SH-SY5Y (cell line): ENCODE data around the gene TMEM169.

Experiments
- GATA2 ChIP-seq: IDR thresholded peaks from 2 replicates; pipeline ENCODE4 v1.6.1; 2011; ENCODE audit warnings: mild to moderate bottlenecking, low read depth, low read length
- GATA3 ChIP-seq: IDR thresholded peaks from 2 replicates; pipeline ENCODE4 v1.6.1; 2011; ENCODE audit warnings: low read depth, mild to moderate bottlenecking, low read length, moderate library complexity

DNA sequence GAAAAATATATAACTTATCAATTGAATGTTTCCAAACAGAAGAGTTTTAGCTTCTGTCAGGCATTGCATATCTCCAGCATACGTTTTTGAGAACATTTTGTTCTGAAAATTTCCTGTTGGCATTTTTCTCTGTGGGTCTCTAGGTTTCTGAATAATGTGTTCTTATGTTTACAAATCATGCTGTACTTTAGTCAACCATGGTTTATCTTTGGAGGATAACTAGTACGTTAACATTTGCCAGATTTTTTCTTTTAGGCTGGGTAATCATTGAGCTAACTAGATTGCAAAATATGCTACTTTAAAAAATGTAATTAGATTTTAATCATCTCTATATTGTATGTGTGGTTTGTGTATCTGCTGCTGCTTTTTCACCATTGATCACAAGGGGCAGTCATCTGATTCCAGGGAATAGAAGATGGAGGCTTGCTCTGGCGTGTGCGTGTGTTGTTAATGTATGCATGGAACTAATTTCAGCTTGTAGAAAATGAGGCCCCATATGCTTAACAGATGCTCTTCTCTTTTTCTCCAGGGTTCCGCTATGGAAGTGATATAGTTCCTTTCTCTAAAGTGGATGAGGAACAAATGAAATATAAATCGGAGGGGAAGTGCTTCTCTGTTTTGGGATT lies 48.7 kb downstream of the TMEM169 start:
- TF ChIP-seq GATA2: no peak
- TF ChIP-seq GATA3: no peak
